ENCODE measurements around the gene CRABP2. TPM values are rescaled to one million over a fixed set of nuclear protein-coding genes. Genes with fewer than 3 reads are reported as not detected.

The CRABP2 gene
- total RNA-seq = 10.6 and 19.9 TPM in 2 replicates

DNA sequence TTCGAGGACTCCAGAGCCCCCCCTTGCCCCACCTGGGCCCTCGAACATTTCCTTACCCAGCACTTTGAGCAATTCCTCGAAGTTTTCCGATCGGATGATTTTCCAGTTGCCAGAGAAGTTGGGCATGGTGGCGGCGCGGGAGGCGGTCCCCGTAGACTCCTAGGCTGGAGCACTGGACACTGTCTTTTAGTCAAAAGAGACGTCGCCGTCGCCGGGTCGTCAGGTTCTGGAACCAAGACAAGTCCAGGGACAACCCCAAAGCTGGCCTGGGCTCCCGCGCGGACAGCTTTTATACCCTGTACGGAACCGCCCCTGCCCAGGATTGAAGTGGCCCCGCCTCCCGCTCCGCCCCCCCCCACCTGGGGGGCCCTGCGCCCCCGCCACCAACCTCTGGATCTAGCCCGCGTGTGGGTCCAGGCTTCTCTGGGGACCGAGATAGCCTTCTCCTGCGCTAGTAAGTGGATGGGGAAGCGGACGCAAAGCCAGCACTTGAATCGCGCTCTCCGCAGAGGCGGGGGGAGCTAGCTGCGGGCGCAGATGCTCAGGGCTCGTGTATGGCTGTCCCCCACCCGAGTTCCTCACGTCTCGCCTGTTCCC, at the start of gene CRABP2:
TSS of gene CRABP2 (minus strand) at position 263 of the 597 bp plus-strand sequence. CDS start at position 126, 137 bp downstream.

GRCh38 chr1:156751451-156751756, 46.0 kb upstream of the CRABP2 start, which contains the start of gene HDGF:
HDGF (minus strand) TSS chr1:156751675; CDS start chr1:156751429, 246 bp downstream.

DNA sequence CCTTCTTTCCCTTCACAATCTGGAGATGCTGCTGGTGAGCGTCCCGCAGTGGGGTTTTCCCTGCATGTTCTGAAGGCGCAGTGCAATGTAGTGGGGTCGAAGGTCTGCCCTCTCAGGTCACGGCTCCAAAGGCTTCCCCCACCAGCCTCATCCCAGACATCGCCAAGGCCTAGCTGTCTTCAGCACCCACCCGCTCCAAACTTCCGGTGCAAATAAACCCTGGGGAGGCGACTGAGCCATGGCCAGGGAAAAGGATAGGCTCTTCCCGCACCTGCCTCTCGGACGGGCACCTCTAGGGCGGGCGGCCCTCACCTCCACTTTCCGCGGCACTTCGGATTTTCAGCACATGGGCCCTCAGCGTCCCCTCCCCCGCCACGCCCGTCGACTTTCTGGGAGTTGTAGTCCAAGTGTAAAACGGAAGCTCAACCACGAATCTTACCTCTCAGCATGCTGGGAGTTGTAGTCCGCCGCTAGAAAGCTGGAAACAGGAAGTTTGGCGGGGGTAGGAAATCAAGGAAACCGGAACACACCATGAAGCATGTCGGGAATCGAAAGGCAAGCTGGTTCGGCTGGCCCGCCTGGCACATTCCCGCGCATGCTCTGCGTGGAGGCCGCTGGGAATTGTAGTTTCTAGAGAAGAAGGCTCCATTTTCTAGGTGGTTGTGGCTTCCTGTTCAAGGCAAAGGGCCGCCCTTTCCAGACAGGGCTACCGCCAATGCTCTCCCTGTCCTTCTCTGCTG, 35.5 kb upstream of the CRABP2 start, which contains the start of gene MRPL24:
TSS of gene MRPL24 (minus strand) at position 348 of the 740 bp plus-strand sequence. CDS start 2,384 bp downstream, outside the sequence.

DNA sequence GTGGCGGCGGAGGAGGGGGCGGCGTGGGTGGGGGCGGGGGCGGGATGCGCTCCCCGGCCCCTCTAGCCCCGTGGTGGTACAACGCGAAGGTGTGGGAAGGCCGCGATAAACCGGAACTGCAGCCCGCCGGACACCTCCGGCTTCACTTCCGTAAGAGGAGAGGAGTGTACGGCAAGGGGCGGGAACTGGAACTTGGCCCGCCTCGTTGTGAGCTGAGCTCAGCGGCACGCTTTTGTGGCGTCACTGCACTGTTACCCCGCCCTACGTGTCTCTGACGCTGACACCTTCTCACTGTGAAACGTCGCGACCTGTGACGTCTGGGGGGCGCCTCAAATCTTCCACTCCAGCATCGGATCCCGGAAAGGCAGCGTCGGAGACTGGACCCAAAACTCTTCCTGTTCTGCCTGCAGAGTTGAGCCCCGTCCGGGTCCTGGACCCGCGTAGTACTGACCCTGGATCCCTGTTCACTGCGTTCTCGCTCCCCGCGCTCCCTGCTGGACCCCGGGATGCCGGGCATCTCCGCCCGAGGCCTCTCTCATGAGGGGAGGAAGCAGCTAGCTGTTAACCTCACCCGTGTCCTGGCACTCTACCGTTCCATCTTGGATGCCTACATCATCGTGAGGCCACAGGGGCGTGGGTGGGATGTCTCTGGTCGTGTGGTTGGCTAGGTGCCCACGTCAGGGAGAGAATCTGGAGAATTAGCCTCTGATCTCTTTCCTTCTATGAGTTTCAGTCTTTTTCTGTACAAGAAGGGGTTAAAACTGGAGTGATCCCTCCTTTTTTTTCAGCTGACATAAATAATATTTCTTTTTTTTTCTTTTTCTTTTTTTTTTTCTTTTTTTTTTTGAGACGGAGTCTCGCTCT, 23.4 kb upstream of the CRABP2 start, which contains the start of gene ISG20L2:
TSS of gene ISG20L2 (minus strand) at position 168 of the 864 bp plus-strand sequence. CDS start 1,114 bp downstream, outside the sequence.

DNA sequence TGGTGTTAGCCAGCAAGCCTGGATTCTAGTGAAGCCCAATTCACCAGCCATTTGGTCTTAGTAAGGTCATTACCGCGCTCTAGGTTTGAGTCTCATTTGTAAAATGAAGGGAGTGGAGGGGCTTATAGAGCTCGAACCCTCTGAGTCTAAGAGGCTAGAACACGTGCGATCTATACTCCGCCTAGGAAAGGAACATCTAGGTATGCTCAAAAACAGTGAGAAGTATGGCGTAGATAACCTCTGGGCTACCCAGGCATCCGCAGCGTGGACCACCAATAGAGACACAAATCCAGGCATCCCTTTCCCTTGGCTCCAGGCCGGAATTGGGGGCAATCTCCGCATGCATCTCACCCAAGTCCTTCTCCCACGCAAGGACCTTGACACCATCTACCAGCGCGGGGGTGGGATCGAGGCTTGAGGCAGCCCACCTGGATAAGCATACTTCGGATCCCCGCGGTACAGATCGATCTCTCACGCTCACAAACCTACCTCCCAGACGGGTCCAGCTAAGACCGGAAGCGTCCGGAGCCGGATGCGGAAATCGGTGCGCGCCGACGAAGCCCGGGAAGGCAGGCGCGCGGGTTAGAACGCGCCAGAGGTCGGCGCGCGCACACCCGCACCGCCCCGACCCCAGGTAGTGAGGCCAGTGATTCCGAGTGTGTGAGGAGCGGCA, 22.7 kb upstream of the CRABP2 start, which contains the start of gene METTL25B:
TSS of gene METTL25B (plus strand) at position 544 of the 673 bp plus-strand sequence. CDS start 636 bp downstream, outside the sequence.

GRCh38 chr1:156676820-156677615, 28.4 kb downstream of the CRABP2 start, which contains the start of gene NES:
NES (minus strand) TSS chr1:156677407; CDS start chr1:156677264, 143 bp downstream.

Other genes with a start within 250 kb of the CRABP2 start
- gene MEF2D, start 204.8 kb downstream of the CRABP2 start, total RNA-seq = 5.0 and 12.0 TPM in 2 replicates
- gene IQGAP3, start 133.0 kb downstream of the CRABP2 start, total RNA-seq = 1.5 and 14.8 TPM in 2 replicates
- not detected in 2 replicates for gene TTC24, start 125.9 kb downstream of the CRABP2 start, total RNA-seq
- gene NAXE, start 113.8 kb downstream of the CRABP2 start, total RNA-seq = 51.7 and 57.9 TPM in 2 replicates
- gene GPATCH4, start 104.1 kb downstream of the CRABP2 start, total RNA-seq = 13.4 and 20.9 TPM in 2 replicates
- 0.14 TPM in 1 of 2 replicates, not detected in the other for gene HAPLN2, start 86.2 kb downstream of the CRABP2 start, total RNA-seq
- gene BCAN, start 63.5 kb downstream of the CRABP2 start, total RNA-seq = not detected in 2 replicates
- gene NES, start 28.2 kb downstream of the CRABP2 start, total RNA-seq = 5.0 and 21.8 TPM in 2 replicates
- gene METTL25B, start 22.9 kb upstream of the CRABP2 start, total RNA-seq = 9.1 and 10.4 TPM in 2 replicates
- 7.7 and 9.5 TPM in 2 replicates for gene ISG20L2, start 23.2 kb upstream of the CRABP2 start, total RNA-seq
- 31.4 and 31.5 TPM in 2 replicates for gene MRPL24, start 35.5 kb upstream of the CRABP2 start, total RNA-seq
- gene HDGF, start 46.1 kb upstream of the CRABP2 start, total RNA-seq = 109 and 191 TPM in 2 replicates
- gene PRCC, start 62.0 kb upstream of the CRABP2 start, total RNA-seq = 8.6 and 12.8 TPM in 2 replicates
- 0.30 TPM in 1 of 2 replicates, not detected in the other for gene SH2D2A, start 111.3 kb upstream of the CRABP2 start, total RNA-seq
- not detected in 2 replicates for gene INSRR, start 153.5 kb upstream of the CRABP2 start, total RNA-seq
- gene NTRK1, start 155.3 kb upstream of the CRABP2 start, total RNA-seq = not detected in 2 replicates
- 4.5 and 13.6 TPM in 2 replicates for gene PEAR1, start 188.1 kb upstream of the CRABP2 start, total RNA-seq
- 0.37 TPM in 1 of 2 replicates, not detected in the other for gene LRRC71, start 215.0 kb upstream of the CRABP2 start, total RNA-seq

All from smooth muscle cell of the umbilical artery (primary cell).